Breast epithelium (tissue), 4 donors: ENCODE data around the gene SNRPB. TPM values are rescaled to one million over a fixed set of nuclear protein-coding genes. Genes with fewer than 3 reads are reported as not detected.

Experiments used
- DNase-seq, 2 donors: peaks; one replicate each; pipeline ENCODE4 v3.0.0-alpha.2; 2019; ENCODE audit warnings: low spot score in 2 of 2
- H3K27ac ChIP-seq, 2 donors: fragments of 200-600 bp; sonication (generic) in 1 of 2; one replicate each; pipeline ENCODE4 v1.5.1; 2016 to 2019; ENCODE audit warnings: mild to moderate bottlenecking in 1 of 2
- H3K27me3 ChIP-seq, 2 donors: fragments of 200-600 bp; sonication (generic) in 1 of 2; one replicate each; pipeline versions ENCODE4 v1.5.1 to v1.6.0; 2017 to 2019; ENCODE audit warnings: control low read depth in 1 of 2, mild to moderate bottlenecking in 1 of 2
- H3K36me3 ChIP-seq: fragments of 200-600 bp; one replicate; pipeline ENCODE4 v1.5.1; 2019
- H3K4me1 ChIP-seq, 2 donors: fragments of 200-600 bp; sonication (generic); one replicate each; pipeline ENCODE4 v1.5.1; 2016 to 2019; ENCODE audit warnings: control low read depth in 1 of 2
- H3K4me3 ChIP-seq, 3 donors: fragments of 200-600 bp; sonication (generic); 1 replicate in 2 of 3; 2 replicates in 1 of 3; pipeline ENCODE4 v1.5.1; 2016 to 2019; ENCODE audit warnings: mild to moderate bottlenecking in 3 of 3, moderate library complexity in 2 of 3
- H3K9me3 ChIP-seq, 2 donors: fragments of 200-600 bp; sonication (generic) in 1 of 2; one replicate each; pipeline ENCODE4 v1.5.1; 2016 to 2019; ENCODE audit warnings: control low read depth in 1 of 2
- CTCF ChIP-seq, 3 donors: fragments of 450-650 bp; IDR thresholded peaks; one replicate each; pipeline ENCODE4 v1.5.1; 2016 to 2017; ENCODE audit warnings: antibody characterized with exemption in 3 of 3, mild to moderate bottlenecking in 3 of 3, moderate library complexity in 3 of 3
- POLR2A ChIP-seq: fragments of 450-650 bp; IDR thresholded peaks from one replicate; pipeline ENCODE4 v1.6.1; 2016; ENCODE audit warnings: antibody characterized with exemption, mild to moderate bottlenecking, moderate library complexity
- POLR2AphosphoS5 ChIP-seq, 3 donors: sonication (generic); formaldehyde crosslinking; IDR thresholded peaks; one replicate each; pipeline ENCODE4 v1.6.1; 2017; ENCODE audit warnings: antibody characterized with exemption in 3 of 3
- intact Hi-C: fragments of 100-400 bp; cut with DNase I; formaldehyde crosslinking; loops from one replicate; pipeline ENCODE4 v1.15.1; 2023; ENCODE audit warnings: low total_unique reads
- total RNA-seq, 3 donors: library from RNA; depleted of rRNA; stranded (reverse); fragments of >200 nt; gene quantifications; one replicate each; pipeline ENCODE4 v1.1.0, GENCODE V29; 2016

SNRPB gene
- total RNA-seq = 100 to 1,000 TPM; 124 to 207 (median 179) TPM

DNA sequence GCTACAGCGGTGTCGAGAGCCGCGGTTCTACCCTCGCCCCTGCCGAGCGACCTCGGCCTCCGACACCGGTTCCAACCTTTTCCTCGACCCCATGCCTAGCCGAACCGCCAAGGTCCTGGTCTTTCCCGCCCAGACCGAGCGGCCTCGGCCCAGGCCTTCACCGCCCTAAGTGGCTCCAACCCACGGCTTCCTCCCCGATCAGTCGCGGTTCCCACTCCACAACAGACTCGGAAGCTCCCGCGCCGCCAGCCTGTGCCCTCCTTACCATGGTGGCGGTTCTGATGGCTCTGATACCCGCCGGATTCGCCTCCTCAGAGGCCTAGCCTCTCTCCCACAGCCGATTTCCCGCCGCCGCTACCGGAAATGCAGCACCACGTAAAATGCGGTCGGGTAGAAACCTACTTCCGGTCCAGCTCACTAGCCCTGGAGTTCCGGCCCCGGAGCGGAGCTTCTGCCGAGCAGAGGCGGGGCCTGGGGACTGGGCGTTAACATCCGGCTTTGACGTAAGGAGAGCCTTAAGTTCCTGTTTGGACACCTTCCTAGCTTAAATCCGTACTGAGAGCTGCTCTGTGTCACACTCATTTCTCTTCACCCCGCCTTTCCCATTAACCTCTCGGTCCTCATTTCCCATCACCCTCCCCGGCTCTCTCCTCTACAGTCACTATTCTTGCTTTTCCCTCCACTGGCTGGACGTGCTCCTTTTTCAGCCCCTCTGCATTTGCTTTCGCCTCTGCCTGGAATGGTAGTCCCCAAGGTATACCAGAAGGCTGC lies at the start of gene SNRPB:
Gene SNRPB (minus strand): TSS at position 367 of the 771 bp plus-strand sequence. CDS start 99 bp downstream, at position 268.
- Histone ChIP-seq H3K36me3 (no peaks in the 10 kb centered on the region), H3K27ac (peak within 1 kb of the TSS; percentile 92 to 98), H3K4me1 (no peaks in the 10 kb centered on the region), H3K9me3 (no peaks in the 10 kb centered on the region), H3K27me3 (no peaks in the 10 kb centered on the region), H3K4me3 (peak within 1 kb of the TSS; percentile 73 to 94 (median 83))
- DNase-seq = peak; percentile 97
- intact Hi-C loops = no loop called here
- peak; percentile 93 for TF ChIP-seq POLR2A
- peak in 1 of 3 donors; percentile 10 for TF ChIP-seq CTCF (IDR thresholded peaks at IDR 0.05)
- peak; percentile 97 to 98 (median 98) for TF ChIP-seq POLR2AphosphoS5 (IDR thresholded peaks at IDR 0.05)

DNA sequence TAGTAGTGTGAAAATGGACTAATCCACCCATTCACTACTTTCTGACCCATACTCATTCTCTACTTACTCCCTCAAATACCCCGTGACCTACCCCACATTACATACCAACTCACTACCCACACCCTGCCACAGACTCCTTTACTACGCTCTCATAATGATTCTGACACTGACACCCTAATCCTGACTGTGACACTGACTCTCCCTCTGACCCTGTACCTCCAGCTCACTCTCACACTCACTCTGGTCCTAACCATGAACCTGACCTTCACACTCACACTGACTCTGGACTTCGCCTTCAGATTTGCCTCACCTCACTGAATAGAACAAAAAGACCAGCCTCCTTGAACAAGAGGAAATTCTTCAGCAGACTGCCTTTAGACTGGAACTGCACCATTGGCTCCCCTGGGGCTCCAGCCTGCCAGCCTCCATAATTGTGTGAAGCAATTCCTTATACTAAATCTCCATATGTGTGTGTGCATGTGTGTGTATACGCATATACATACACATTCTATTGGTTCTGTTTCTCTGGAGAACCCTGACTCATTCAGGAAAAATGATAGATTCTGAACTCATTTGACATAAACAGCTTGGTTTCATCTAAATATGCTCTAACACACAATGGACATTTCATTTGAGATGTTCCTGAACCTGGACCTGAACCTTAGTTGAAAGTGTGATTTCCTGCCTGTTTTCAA lies 48.7 kb upstream of the SNRPB start:
- no peak for TF ChIP-seq CTCF (IDR thresholded peaks at IDR 0.05)
- no peak for TF ChIP-seq POLR2AphosphoS5 (IDR thresholded peaks at IDR 0.05)
- TF ChIP-seq POLR2A = no peak
- no peak overlapping the region for H3K27ac ChIP-seq
- intact Hi-C loops = no loop called here
- no peaks in the 10 kb centered on the region for H3K4me1 ChIP-seq
- H3K27me3 ChIP-seq = no peaks in the 10 kb centered on the region
- H3K36me3 ChIP-seq = no peaks in the 10 kb centered on the region
- no peak overlapping the region for H3K4me3 ChIP-seq
- DNase-seq = no peak
- H3K9me3 ChIP-seq = no peaks in the 10 kb centered on the region

GRCh38 chr20:2518558-2518957 lies 48.0 kb upstream of the SNRPB start:
- Histone ChIP-seq H3K4me3 (no peak overlapping the region), H3K27ac (no peak overlapping the region), H3K36me3 (no peaks in the 10 kb centered on the region), H3K9me3 (no peaks in the 10 kb centered on the region), H3K27me3 (no peaks in the 10 kb centered on the region), H3K4me1 (no peaks in the 10 kb centered on the region)
- no peak for DNase-seq
- no peak for TF ChIP-seq CTCF (IDR thresholded peaks at IDR 0.05)
- intact Hi-C loops = no loop called here

DNA sequence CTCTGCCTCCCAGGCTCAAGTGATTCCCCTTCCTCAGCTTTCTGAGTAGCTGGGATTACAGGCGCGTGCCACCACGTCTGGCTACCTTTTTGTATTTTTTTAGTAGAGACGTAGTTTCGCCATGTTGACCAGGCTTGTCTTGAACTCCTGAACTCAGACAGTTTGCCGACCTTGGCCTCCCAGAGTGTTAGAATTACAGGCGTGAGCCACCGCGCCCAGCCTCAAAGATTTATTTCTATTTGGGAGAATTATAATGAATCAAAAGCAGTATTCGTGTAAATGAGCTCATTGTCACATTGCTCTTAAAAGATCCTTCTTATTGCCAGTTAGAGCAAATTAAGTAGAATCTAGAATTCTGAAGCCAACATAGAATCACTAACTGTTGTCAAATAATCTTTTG lies 47.5 kb upstream of the SNRPB start:
- Histone ChIP-seq H3K9me3 (no peaks in the 10 kb centered on the region), H3K4me1 (no peaks in the 10 kb centered on the region), H3K4me3 (no peak overlapping the region), H3K27me3 (no peaks in the 10 kb centered on the region), H3K36me3 (no peaks in the 10 kb centered on the region), H3K27ac (no peak overlapping the region)
- TF ChIP-seq CTCF (IDR thresholded peaks at IDR 0.05) = no peak
- no peak for TF ChIP-seq POLR2A
- no peak for TF ChIP-seq POLR2AphosphoS5 (IDR thresholded peaks at IDR 0.05)
- intact Hi-C loops = no loop called here
- DNase-seq = no peak

- Histone ChIP-seq H3K27me3 (no peaks in the 10 kb centered on the region), H3K4me1 (no peaks in the 10 kb centered on the region), H3K9me3 (no peaks in the 10 kb centered on the region), H3K27ac (no peak overlapping the region), H3K4me3 (no peak overlapping the region), H3K36me3 (no peaks in the 10 kb centered on the region)
- DNase-seq = no peak
- TF ChIP-seq POLR2AphosphoS5 (IDR thresholded peaks at IDR 0.05) = no peak
- no peak for TF ChIP-seq CTCF (IDR thresholded peaks at IDR 0.05)
- no peak for TF ChIP-seq POLR2A
- intact Hi-C loops = no loop called here
These were observed 45.8 kb upstream of the SNRPB start for GRCh38 chr20:2516399-2516798.
